Measurements from ENCODE around the gene ATP6V0A1. TPM values are rescaled to one million over a fixed set of nuclear protein-coding genes. Genes with fewer than 3 reads are reported as not detected.

The ATP6V0A1 gene
- total RNA-seq, 1 donor from 2014 or later = 27.1 TPM

DNA sequence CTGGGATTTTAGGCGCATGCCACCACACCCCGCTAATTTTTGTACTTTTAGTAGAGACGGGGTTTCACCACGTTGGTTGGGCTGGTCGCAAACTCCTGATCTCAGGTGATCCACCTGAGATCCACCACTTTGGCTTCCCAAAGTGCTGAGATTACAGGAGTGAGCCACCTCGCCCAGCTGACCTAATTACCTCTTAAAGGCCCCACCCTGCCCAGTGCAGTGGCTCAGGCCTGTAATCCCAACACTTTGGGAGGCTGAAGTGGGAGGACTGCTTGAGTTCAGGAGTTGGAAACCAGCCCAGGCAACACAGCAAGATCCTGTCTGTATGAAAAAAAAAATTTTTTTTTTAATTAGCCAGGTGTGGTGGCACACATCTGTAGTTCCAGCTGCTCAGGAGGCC lies 100.4 kb downstream of the ATP6V0A1 start:
- no peaks in the 10 kb centered on the region for H3K9me3 Mint-ChIP-seq
- H3K4me1 Mint-ChIP-seq (ENCODE audit: low read depth) = peaks cover 25% of the 10 kb centered on the region
- no peak overlapping the region for H3K27ac Mint-ChIP-seq
- no peak overlapping the region for H3K4me3 Mint-ChIP-seq
- H3K27me3 Mint-ChIP-seq (ENCODE audit: insufficient read depth) = no peaks in the 10 kb centered on the region
- intact Hi-C loops (cut with micrococcal nuclease) = no loop called here
- DNase-seq (ENCODE audit: low spot score) = no peak
- H3K36me3 Mint-ChIP-seq (ENCODE audit: low read depth) = peaks cover 3% of the 10 kb centered on the region

DNA sequence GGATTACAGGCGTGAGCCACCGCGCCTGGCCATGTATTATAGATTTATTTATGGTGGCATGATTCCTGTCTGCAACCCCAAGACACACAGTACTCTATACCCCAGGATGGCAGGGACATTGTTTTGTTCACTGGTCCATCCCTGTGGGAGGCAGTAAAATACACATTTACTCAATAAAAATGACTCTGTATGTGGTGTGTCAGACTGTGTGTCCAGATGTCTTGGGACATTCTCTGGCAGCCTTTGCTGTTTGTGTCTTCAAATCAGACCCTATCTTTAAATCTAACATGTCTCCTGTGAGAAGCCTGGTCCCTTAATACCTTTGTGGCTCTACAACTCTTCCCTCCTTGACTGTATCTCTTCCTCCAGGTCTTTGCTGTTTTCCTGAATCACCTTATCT lies 101.6 kb downstream of the ATP6V0A1 start:
- intact Hi-C loops (cut with micrococcal nuclease) = loop anchor here (10.0 kb wide), 1 partner anchor 425 kb away; the partner anchor contains the start of genes PTGES3L and RUNDC1
- Mint-ChIP-seq H3K9me3 (no peaks in the 10 kb centered on the region), H3K36me3 (ENCODE audit: low read depth) (peaks cover 3% of the 10 kb centered on the region), H3K4me3 (peak overlapping the region; percentile 52), H3K27ac (no peak overlapping the region), H3K4me1 (ENCODE audit: low read depth) (peaks cover 25% of the 10 kb centered on the region), H3K27me3 (ENCODE audit: insufficient read depth) (no peaks in the 10 kb centered on the region)
- DNase-seq (ENCODE audit: low spot score) = no peak

DNA sequence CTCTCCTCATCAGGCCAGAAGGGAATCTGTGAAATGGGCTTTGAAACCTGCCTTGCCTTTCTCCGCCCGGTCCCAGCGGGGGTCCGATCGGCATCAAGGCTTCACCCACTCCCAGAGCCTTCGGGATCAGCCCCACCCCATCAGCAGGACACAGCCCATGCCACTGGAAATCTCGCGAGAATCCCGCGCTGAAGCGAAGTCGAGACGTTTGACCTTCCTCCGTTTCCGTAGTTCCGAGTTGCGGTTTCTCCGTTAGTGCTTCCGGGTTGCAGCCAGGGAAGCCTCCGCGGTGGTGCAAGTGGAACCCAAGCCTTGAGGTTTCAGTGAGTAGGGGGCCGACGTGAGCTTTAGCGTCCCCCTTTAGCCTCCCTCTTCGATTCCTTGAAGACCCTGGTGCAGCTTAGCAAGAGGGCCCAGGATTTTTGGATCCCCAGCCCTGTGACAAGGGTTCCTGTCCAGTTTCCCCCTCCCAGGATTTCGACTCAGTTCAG lies 103.3 kb downstream of the ATP6V0A1 start, which contains the start of gene COASY:
Gene COASY (plus strand): TSS at position 252 of the 491 bp plus-strand sequence. CDS start 475 bp downstream, outside the sequence.
- H3K27me3 Mint-ChIP-seq (ENCODE audit: insufficient read depth) = no peaks in the 10 kb centered on the region
- H3K9me3 Mint-ChIP-seq = no peaks in the 10 kb centered on the region
- H3K4me3 Mint-ChIP-seq = peak within 1 kb of the TSS; percentile 87
- peak; percentile 91 for DNase-seq (ENCODE audit: low spot score)
- H3K36me3 Mint-ChIP-seq (ENCODE audit: low read depth) = peaks cover 6% of the 10 kb centered on the region
- peak within 1 kb of the TSS; percentile 92 for H3K27ac Mint-ChIP-seq
- peaks cover 25% of the 10 kb centered on the region for H3K4me1 Mint-ChIP-seq (ENCODE audit: low read depth)
- intact Hi-C loops (cut with micrococcal nuclease) = loop anchor here (1.0 to 10.0 kb wide), 2 partner anchors 15 to 423 kb away; partner anchors contain the start of genes PSMC3IP, PTGES3L and RUNDC1

DNA sequence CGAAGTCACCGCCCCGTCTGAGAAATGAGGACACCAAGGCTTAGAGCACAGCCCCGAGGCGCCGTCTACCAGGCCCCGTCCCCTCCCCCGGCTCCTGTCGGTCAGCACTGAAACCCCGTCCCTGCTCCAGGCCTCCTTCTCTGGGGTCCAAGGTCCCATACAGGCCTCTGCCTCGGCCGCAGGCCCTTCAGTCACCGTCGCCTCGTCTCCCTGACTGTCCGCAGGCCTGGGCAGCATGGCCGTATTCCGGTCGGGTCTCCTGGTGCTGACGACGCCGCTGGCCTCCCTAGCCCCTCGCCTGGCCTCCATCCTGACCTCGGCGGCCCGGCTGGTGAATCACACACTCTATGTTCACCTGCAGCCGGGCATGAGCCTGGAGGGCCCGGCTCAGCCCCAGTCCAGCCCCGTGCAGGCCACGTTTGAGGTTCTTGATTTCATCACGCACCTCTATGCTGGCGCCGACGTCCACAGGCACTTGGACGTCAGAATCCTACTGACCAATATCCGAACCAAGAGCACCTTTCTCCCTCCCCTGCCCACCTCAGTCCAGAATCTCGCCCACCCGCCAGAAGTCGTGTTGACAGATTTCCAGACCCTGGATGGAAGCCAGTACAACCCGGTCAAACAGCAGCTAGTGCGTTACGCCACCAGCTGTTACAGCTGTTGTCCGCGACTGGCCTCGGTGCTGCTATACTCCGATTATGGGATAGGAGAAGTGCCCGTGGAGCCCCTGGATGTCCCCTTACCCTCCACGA lies 103.9 kb downstream of the ATP6V0A1 start:
- peak overlapping the region; percentile 87 for H3K4me3 Mint-ChIP-seq
- H3K9me3 Mint-ChIP-seq = no peaks in the 10 kb centered on the region
- peaks cover 26% of the 10 kb centered on the region for H3K4me1 Mint-ChIP-seq (ENCODE audit: low read depth)
- H3K36me3 Mint-ChIP-seq (ENCODE audit: low read depth) = peaks cover 9% of the 10 kb centered on the region
- DNase-seq (ENCODE audit: low spot score) = no peak
- no peaks in the 10 kb centered on the region for H3K27me3 Mint-ChIP-seq (ENCODE audit: insufficient read depth)
- intact Hi-C loops (cut with micrococcal nuclease) = loop anchor here (1.0 to 10.0 kb wide), 2 partner anchors 15 to 422 kb away; partner anchors contain the start of genes PSMC3IP, PTGES3L and RUNDC1
- peak overlapping the region; percentile 92 for H3K27ac Mint-ChIP-seq

DNA sequence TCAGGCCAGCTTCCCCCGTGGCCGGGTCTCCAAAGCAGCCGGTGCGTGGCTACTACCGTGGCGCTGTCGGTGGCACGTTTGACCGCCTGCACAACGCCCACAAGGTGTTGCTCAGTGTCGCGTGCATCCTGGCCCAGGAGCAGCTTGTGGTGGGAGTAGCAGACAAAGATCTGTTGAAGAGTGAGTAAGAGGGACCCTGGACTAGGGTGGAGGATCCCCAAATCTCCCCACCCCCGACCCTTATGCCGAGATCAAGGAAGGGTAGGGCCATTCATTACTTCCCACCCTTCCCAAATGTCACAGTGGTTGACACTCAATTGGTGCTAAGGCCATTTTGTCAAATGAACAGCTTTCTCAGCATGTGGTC lies 104.4 kb downstream of the ATP6V0A1 start:
- Mint-ChIP-seq H3K27ac (no peak overlapping the region), H3K4me1 (ENCODE audit: low read depth) (peaks cover 31% of the 10 kb centered on the region), H3K4me3 (peak overlapping the region; percentile 87), H3K9me3 (no peaks in the 10 kb centered on the region), H3K27me3 (ENCODE audit: insufficient read depth) (no peaks in the 10 kb centered on the region), H3K36me3 (ENCODE audit: low read depth) (peaks cover 12% of the 10 kb centered on the region)
- DNase-seq (ENCODE audit: low spot score) = no peak
- intact Hi-C loops (cut with micrococcal nuclease) = loop anchor here (10.0 kb wide), 1 partner anchor 422 kb away; the partner anchor contains the start of genes PTGES3L and RUNDC1

DNA sequence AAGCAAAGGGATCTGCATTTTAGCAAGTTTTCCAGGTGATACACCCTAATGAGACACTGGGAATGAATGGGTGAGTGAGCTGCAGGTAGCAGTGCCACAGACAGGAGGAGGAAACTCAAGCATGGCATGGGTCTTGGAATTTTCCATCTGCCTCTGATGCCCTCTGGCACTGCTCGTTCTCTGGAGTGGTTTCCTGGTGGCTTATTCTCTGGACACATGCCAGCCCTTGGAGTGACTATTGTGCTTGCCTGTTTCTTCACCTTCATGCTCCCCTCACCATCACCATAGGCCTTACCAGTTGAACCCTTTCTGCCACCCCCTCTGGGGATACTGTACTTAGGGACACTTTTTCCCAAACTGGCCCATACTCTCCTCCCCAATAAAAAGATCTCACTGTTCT lies 104.9 kb downstream of the ATP6V0A1 start:
- peaks cover 15% of the 10 kb centered on the region for H3K36me3 Mint-ChIP-seq (ENCODE audit: low read depth)
- no peaks in the 10 kb centered on the region for H3K27me3 Mint-ChIP-seq (ENCODE audit: insufficient read depth)
- intact Hi-C loops (cut with micrococcal nuclease) = loop anchor here (10.0 kb wide), 1 partner anchor 421 kb away; the partner anchor contains the start of genes PTGES3L and RUNDC1
- H3K4me1 Mint-ChIP-seq (ENCODE audit: low read depth) = peaks cover 33% of the 10 kb centered on the region
- peak overlapping the region; percentile 87 for H3K4me3 Mint-ChIP-seq
- H3K9me3 Mint-ChIP-seq = no peaks in the 10 kb centered on the region
- DNase-seq (ENCODE audit: low spot score) = no peak
- H3K27ac Mint-ChIP-seq = no peak overlapping the region

DNA sequence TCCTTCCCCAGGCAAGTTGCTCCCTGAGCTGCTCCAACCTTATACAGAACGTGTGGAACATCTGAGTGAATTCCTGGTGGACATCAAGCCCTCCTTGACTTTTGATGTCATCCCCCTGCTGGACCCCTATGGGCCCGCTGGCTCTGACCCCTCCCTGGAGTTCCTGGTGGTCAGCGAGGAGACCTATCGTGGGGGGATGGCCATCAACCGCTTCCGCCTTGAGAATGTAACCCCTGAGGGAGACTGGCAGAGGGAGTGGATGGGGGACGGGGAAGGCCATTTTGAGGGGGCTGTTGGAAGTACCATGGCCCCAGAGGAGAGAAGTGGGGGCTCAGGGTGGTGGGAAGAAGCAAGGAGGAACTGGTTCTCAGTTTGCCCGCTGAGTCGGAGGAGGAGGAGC lies 105.3 kb downstream of the ATP6V0A1 start:
- peaks cover 37% of the 10 kb centered on the region for H3K4me1 Mint-ChIP-seq (ENCODE audit: low read depth)
- no peaks in the 10 kb centered on the region for H3K9me3 Mint-ChIP-seq
- DNase-seq (ENCODE audit: low spot score) = no peak
- H3K27me3 Mint-ChIP-seq (ENCODE audit: insufficient read depth) = no peaks in the 10 kb centered on the region
- intact Hi-C loops (cut with micrococcal nuclease) = loop anchor here (10.0 kb wide), 1 partner anchor 421 kb away; the partner anchor contains the start of genes PTGES3L and RUNDC1
- H3K27ac Mint-ChIP-seq = no peak overlapping the region
- H3K36me3 Mint-ChIP-seq (ENCODE audit: low read depth) = peaks cover 17% of the 10 kb centered on the region
- peak overlapping the region; percentile 87 for H3K4me3 Mint-ChIP-seq

DNA sequence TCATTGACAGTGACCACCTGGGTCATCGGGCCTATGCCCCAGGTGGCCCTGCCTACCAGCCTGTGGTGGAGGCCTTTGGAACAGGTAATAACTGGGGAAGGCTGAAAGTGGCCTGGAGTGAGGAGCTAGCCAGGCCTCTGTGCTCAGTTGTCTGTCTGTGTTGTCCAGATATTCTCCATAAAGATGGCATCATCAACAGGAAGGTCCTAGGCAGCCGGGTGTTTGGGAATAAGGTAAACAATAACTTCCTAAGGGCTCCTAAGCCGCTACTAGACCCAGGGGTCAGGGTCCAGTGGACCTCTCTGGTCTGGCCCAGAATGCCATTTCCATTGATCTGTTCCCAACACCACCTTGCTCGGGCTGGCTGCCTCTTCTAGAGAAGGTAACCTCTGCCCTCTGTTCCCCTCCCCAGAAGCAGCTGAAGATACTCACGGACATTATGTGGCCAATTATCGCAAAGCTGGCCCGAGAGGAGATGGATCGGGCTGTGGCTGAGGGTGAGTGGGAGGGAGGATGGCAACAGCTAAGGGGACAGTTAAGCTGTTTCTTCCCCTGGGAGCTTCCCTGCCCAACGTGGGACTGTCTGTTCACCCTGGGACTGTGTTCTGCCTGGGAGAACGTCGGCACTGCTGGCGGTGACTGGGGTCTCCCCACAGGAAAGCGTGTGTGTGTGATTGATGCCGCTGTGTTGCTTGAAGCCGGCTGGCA lies 106.3 kb downstream of the ATP6V0A1 start:
- no peaks in the 10 kb centered on the region for H3K9me3 Mint-ChIP-seq
- H3K27me3 Mint-ChIP-seq (ENCODE audit: insufficient read depth) = no peaks in the 10 kb centered on the region
- H3K4me1 Mint-ChIP-seq (ENCODE audit: low read depth) = peaks cover 41% of the 10 kb centered on the region

DNA sequence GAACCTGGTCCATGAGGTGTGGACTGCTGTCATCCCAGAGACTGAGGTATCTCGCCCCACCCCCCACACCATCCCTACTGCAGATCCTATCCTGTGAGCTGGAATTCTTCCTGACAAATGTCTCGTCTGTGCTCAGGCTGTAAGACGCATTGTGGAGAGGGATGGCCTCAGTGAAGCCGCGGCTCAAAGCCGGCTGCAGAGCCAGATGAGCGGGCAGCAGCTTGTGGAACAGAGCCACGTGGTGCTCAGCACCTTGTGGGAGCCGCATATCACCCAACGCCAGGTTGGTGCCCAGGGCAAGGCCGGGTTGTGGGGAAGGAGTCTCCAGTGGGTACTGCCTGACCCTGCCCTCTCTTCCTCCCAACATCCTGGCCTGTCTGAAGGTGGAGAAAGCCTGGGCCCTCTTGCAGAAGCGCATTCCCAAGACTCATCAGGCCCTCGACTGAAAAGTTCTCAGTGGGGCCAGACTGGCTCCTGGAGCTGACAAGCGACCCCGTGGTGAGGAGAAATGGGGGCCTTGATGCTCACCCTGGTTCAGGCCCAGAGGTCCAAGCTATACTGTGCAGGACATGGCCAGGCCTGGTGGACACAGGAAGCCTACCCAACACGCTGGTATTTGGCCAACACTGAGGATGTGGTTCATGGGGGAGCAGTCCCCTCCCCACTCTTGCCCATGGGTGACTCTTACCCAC lies 107.0 kb downstream of the ATP6V0A1 start:
- intact Hi-C loops (cut with micrococcal nuclease) = loop anchor here (1.0 to 10.0 kb wide), 2 partner anchors 44 to 419 kb away; partner anchors contain the start of genes PTGES3L, RETREG3, RUNDC1 and TUBG1
- Mint-ChIP-seq H3K27ac (peak overlapping the region; percentile 12), H3K4me1 (ENCODE audit: low read depth) (peaks cover 43% of the 10 kb centered on the region), H3K27me3 (ENCODE audit: insufficient read depth) (no peaks in the 10 kb centered on the region), H3K36me3 (ENCODE audit: low read depth) (peaks cover 24% of the 10 kb centered on the region), H3K4me3 (peak overlapping the region; percentile 89), H3K9me3 (no peaks in the 10 kb centered on the region)
- DNase-seq (ENCODE audit: low spot score) = no peak

More for the DNA sequence above, 106.3 kb downstream of the ATP6V0A1 start:
- H3K4me3 Mint-ChIP-seq = peak overlapping the region; percentile 75
- intact Hi-C loops (cut with micrococcal nuclease) = loop anchor here (10.0 kb wide), 1 partner anchor 420 kb away; the partner anchor contains the start of genes PTGES3L and RUNDC1
- no peak overlapping the region for H3K27ac Mint-ChIP-seq
- DNase-seq (ENCODE audit: low spot score) = no peak
- H3K36me3 Mint-ChIP-seq (ENCODE audit: low read depth) = peaks cover 24% of the 10 kb centered on the region

DNA sequence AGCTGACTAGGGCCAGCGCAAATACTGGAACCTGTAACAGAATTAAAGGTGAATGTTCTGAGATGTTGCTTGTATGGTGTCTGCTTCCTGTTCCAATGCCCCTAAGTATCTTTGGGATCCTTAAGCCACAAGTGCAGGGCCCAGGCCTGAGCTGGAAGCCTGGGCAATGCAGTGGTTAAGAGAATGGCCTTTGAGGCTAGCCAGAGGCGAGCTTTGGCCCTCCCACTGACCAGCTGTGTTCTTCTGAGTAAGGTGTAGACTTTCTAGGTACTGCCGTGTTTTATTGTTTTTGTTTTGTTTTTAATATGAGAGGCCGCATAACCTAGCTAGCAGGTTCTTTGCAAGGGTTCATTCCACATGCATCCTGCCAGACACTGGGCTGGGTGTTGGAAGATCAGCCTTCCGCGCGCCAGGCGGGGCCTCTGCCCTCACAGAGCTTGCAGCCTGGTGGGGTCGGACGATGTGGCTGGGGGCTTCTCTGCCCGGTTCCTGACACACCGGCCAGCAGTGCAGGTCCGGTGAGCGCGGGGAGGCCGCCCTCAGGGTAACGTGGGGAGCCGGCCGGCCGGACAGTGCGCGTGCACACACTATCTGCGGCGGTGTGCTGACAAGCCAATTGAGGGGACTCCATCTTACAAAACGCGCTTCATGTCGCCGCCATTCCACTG lies 107.7 kb downstream of the ATP6V0A1 start:
- Mint-ChIP-seq H3K4me3 (peak overlapping the region; percentile 89), H3K27ac (peak overlapping the region; percentile 87), H3K36me3 (ENCODE audit: low read depth) (peaks cover 29% of the 10 kb centered on the region), H3K9me3 (no peaks in the 10 kb centered on the region), H3K27me3 (ENCODE audit: insufficient read depth) (no peaks in the 10 kb centered on the region), H3K4me1 (ENCODE audit: low read depth) (peaks cover 42% of the 10 kb centered on the region)
- no peak for DNase-seq (ENCODE audit: low spot score)
- intact Hi-C loops (cut with micrococcal nuclease) = loop anchor here (1.0 to 10.0 kb wide), 2 partner anchors 43 to 418 kb away; partner anchors contain the start of genes PTGES3L, RETREG3, RUNDC1 and TUBG1

DNA sequence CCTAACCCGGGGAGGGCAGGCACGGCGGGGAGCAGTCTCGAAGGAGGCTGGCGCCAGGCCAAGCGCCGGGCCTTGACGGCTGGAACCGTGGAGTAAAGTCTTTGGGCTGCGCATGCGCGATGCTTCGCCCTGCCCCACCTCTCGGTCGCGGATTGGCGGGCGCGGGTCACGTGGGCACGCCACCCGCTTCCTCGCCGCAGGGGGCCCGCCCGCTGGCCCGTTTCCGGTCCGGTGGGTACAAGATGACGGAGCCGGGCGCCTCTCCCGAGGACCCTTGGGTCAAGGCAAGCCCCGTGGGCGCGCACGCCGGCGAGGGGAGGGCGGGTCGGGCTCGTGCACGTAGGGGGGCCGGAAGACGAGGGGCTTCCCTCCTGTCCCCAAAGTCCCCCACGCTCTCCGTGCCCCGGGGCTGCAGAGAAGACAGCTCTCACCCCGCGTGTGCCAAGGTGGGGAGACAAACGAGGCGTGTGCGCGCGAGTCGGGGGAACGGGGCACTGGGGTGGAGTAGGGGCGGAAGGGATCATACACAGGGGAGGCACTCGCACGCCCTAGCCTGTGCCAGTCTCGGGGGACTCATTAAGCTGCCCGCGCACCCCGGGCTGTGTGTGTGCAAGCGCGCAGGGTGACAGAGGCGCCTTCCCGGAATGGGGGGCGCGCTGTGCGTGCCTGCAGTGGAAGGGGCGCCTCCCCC lies 108.3 kb downstream of the ATP6V0A1 start, which contains the start of gene MLX:
Gene MLX (plus strand): TSS at position 218 of the 691 bp plus-strand sequence. CDS start 25 bp downstream, at position 243.
- H3K9me3 Mint-ChIP-seq = no peaks in the 10 kb centered on the region
- H3K27me3 Mint-ChIP-seq (ENCODE audit: insufficient read depth) = no peaks in the 10 kb centered on the region
- peak within 1 kb of the TSS; percentile 87 for H3K27ac Mint-ChIP-seq
- intact Hi-C loops (cut with micrococcal nuclease) = loop anchor here (1.0 to 10.0 kb wide), 3 partner anchors 10 to 418 kb away; partner anchors contain the start of genes PSMC3IP, PTGES3L, RETREG3 and RUNDC1
- peak within 1 kb of the TSS; percentile 89 for H3K4me3 Mint-ChIP-seq
- peaks cover 36% of the 10 kb centered on the region for H3K4me1 Mint-ChIP-seq (ENCODE audit: low read depth)
- peak; percentile 91 for DNase-seq (ENCODE audit: low spot score)
- peaks cover 33% of the 10 kb centered on the region for H3K36me3 Mint-ChIP-seq (ENCODE audit: low read depth)
